Raji (cell line): ENCODE data around the gene ACTR1A.

Experiments
- POLR2A ChIP-seq: IDR thresholded peaks from 2 replicates; pipeline ENCODE4 v1.6.1; 2011; ENCODE audit warnings: low read depth, low read length, control low read depth; ENCODE audit not compliant: insufficient read depth

Gene ACTR1A

GRCh38 chr10:102431452-102432124 lies 70.9 kb downstream of the ACTR1A start:
- peak; percentile 36; the same call in 1 of the 2 replicates for TF ChIP-seq POLR2A

- no peak for TF ChIP-seq POLR2A
Observed at GRCh38 chr10:102429468-102429867, 73.0 kb downstream of the ACTR1A start.
